Measurements from ENCODE around the gene CCDC197. TPM values are rescaled to one million over a fixed set of nuclear protein-coding genes. Genes with fewer than 3 reads are reported as not detected.

Gene CCDC197
- polyA plus RNA-seq, 1 experiment, result not detected

DNA sequence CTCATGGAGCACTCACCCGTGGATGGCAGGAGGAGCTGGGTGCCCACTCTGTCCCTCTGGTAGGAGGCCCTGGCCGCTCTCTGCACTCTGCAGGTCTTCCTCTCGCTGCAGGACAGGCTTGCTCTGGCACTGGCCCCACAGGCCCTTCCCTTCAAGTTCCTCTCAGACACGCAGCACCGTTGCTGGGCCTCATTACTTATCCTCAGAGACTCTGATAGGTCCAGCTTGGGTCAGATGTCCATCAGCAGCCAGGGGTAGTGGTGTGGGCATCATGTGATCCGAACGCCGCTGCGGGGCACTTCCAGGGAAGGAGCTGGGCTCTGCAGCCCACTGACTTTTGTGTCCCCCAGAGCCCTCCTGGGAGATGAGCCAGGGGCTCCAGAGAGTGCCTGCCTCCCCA is 40.9 kb downstream of the CCDC197 start:
- TF ChIP-seq, protein P1, sequence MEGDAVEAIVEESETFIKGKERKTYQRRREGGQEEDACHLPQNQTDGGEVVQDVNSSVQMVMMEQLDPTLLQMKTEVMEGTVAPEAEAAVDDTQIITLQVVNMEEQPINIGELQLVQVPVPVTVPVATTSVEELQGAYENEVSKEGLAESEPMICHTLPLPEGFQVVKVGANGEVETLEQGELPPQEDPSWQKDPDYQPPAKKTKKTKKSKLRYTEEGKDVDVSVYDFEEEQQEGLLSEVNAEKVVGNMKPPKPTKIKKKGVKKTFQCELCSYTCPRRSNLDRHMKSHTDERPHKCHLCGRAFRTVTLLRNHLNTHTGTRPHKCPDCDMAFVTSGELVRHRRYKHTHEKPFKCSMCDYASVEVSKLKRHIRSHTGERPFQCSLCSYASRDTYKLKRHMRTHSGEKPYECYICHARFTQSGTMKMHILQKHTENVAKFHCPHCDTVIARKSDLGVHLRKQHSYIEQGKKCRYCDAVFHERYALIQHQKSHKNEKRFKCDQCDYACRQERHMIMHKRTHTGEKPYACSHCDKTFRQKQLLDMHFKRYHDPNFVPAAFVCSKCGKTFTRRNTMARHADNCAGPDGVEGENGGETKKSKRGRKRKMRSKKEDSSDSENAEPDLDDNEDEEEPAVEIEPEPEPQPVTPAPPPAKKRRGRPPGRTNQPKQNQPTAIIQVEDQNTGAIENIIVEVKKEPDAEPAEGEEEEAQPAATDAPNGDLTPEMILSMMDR (IDR thresholded peaks at IDR 0.05; ENCODE audit: low read depth, low read length), result no peak
- no peak for DNase-seq (ENCODE audit: low read depth, low spot score)
- no peaks in the 10 kb centered on the region for H3K27me3 ChIP-seq (ENCODE audit: control insufficient read depth, insufficient read depth, low read length)
- no peak overlapping the region for H3K4me3 ChIP-seq (ENCODE audit: low read depth, low read length)
- CTCF ChIA-PET, result interaction anchor here (0.7 to 8.7 kb wide), 12 partner anchors 11 to 448 kb away, joined by 3 to 183 read pairs (median 6); partner anchors contain the start of genes IFI27L2 and OTUB2
- H3K27ac ChIP-seq (ENCODE audit: low read depth, low read length), result no peak overlapping the region
- POLR2A ChIA-PET, result no interaction called here
- H3K9me3 ChIP-seq (ENCODE audit: control insufficient read depth, insufficient read depth, low read length), result no peaks in the 10 kb centered on the region

DNA sequence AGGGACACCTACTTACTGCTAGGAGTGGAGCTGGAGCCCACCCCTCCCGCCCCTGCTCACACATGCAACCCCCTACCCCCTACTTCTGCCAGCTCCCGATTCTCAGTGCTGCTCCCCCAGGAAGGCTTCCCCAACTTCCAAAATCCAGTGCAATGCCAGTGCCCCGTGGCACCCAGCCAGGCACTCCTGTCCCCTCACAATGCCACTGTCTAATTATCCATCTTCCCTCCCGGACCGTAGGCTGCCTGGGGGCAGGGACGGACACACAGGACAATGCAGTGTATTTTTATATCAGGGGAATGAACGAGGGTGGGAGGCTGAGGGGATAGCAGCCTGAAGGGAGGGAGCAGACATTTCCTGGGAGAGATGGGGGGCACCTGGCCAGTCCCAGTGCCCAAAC is 41.4 kb downstream of the CCDC197 start:
- Histone ChIP-seq H3K9me3 (ENCODE audit: control insufficient read depth, insufficient read depth, low read length) (no peaks in the 10 kb centered on the region; the same call in 1 of the 2 replicates), H3K4me3 (ENCODE audit: low read depth, low read length) (no peak overlapping the region), H3K27me3 (ENCODE audit: control insufficient read depth, insufficient read depth, low read length) (no peaks in the 10 kb centered on the region), H3K27ac (ENCODE audit: low read depth, low read length) (no peak overlapping the region)
- CTCF ChIA-PET, result interaction anchor here (1.2 to 8.7 kb wide), 6 partner anchors 11 to 103 kb away, joined by 4 to 183 read pairs (median 34); partner anchors contain the start of gene OTUB2
- no peak for DNase-seq (ENCODE audit: low read depth, low spot score)
- TF ChIP-seq, protein P1 (IDR thresholded peaks at IDR 0.05; ENCODE audit: low read depth, low read length), result no peak
- POLR2A ChIA-PET, result no interaction called here

DNA sequence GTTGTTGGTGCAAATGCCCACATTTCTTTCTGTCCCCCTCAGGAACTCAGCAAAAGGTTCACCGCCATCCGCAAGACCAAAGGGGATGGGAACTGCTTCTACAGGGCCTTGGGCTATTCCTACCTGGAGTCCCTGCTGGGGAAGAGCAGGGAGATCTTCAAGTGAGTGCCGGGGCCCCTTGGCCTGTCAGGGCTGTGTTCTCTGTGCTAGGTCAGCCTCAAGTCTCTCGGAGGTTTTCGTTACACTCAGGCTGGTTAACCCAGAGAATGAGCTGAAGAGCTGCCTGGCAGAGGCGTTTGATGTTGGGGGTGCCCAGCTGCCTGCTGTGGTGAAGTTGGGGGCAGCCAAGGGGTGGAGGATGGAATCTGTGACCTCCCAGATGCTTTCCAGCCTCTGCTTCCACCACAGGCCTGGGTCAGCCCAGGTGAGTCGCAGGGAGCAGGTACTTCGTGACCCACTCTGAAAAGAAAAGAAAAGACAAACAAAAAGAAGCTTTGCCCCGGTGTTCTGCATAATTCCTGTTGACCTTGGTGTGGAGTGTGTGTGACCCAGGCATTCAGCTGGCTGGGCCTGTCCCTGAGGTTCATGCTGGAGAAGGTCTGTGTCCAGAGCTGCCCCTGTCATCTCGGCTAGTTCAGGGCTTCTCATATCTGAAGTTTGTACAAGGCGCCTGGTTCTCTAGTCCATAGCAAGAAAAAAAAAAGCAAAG is 42.0 kb downstream of the CCDC197 start:
- H3K9me3 ChIP-seq (ENCODE audit: control insufficient read depth, insufficient read depth, low read length), result no peaks in the 10 kb centered on the region; the same call in 1 of the 2 replicates
- TF ChIP-seq, protein P1 (IDR thresholded peaks at IDR 0.05; ENCODE audit: low read depth, low read length), result no peak
- no peak overlapping the region for H3K4me3 ChIP-seq (ENCODE audit: low read depth, low read length)
- H3K27ac ChIP-seq (ENCODE audit: low read depth, low read length), result no peak overlapping the region
- ChIA-PET CTCF (interaction anchor here (0.7 to 8.7 kb wide), 5 partner anchors 10 to 99 kb away, joined by 4 to 183 read pairs (median 8); no protein-coding TSS in a partner anchor), POLR2A (no interaction called here)
- no peaks in the 10 kb centered on the region for H3K27me3 ChIP-seq (ENCODE audit: control insufficient read depth, insufficient read depth, low read length)
- no peak for DNase-seq (ENCODE audit: low read depth, low spot score)

DNA sequence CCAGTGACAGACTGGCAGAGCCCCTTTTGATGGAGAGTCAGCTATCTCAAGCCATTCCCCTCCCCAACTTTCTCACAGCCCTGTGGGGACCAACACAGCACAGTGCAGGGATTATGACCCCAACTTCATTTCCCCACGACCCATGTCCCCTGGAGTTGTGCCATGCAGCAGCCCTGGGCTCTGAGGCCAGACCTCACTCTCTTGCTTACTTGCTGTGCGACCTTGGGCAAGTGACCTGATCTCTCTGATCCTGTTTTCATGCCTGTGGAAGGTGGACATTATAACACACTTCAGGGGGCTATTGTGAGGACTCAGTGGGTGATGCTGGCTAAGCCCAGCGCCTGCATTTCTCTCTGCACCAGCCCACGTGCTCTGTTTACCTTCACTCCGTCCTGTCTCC is 43.1 kb downstream of the CCDC197 start:
- DNase-seq (ENCODE audit: low read depth, low spot score), result no peak
- ChIA-PET POLR2A (no interaction called here), CTCF (interaction anchor here (8.7 kb wide), 1 partner anchor 97 kb away, joined by 183 read pairs; no protein-coding TSS in a partner anchor)
- H3K9me3 ChIP-seq (ENCODE audit: control insufficient read depth, insufficient read depth, low read length), result no peaks in the 10 kb centered on the region; the same call in 1 of the 2 replicates
- TF ChIP-seq, protein P1 (IDR thresholded peaks at IDR 0.05; ENCODE audit: low read depth, low read length), result no peak
- H3K4me3 ChIP-seq (ENCODE audit: low read depth, low read length), result no peak overlapping the region
- no peaks in the 10 kb centered on the region for H3K27me3 ChIP-seq (ENCODE audit: control insufficient read depth, insufficient read depth, low read length)
- H3K27ac ChIP-seq (ENCODE audit: low read depth, low read length), result no peak overlapping the region

DNA sequence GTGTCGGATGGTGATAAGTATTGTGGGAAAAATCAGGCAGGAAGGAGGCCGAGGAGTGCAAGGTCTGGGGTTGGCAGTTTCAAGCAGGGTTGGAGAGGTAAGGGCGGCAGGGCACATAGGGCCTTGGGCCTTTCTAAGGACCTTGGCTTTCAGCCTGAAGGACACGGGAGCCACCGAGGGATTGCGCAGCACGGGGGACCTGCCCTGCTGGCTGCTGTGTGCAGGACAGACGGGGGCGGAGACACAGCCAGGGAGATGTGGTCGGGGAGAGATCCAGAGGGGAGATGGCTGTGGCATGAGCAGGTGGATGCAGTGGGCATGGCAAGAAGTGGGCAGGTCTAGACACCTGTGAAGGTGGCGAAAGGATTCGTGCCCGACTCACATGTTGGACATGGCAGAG is 43.7 kb downstream of the CCDC197 start:
- Histone ChIP-seq H3K27me3 (ENCODE audit: control insufficient read depth, insufficient read depth, low read length) (no peaks in the 10 kb centered on the region), H3K27ac (ENCODE audit: low read depth, low read length) (no peak overlapping the region), H3K4me3 (ENCODE audit: low read depth, low read length) (no peak overlapping the region), H3K9me3 (ENCODE audit: control insufficient read depth, insufficient read depth, low read length) (no peaks in the 10 kb centered on the region; the same call in 1 of the 2 replicates)
- ChIA-PET POLR2A (no interaction called here), CTCF (interaction anchor here (1.0 to 3.0 kb wide), 3 partner anchors 91 to 101 kb away, joined by 3 to 11 read pairs (median 10); no protein-coding TSS in a partner anchor)
- TF ChIP-seq, protein P1 (IDR thresholded peaks at IDR 0.05; ENCODE audit: low read depth, low read length), result no peak
- DNase-seq (ENCODE audit: low read depth, low spot score), result no peak
